A673 (cell line): ENCODE data around the gene ZBTB20. TPM values are rescaled to one million over a fixed set of nuclear protein-coding genes. Genes with fewer than 3 reads are reported as not detected.
"Not testable (repeated sequence)": the region's sequence is repeated elsewhere in the genome, so short reads cannot be mapped to it uniquely, and the experiment has no call there.

Experiments
- BruUV-seq: library from RNA; stranded (reverse); fragments of 400-500 nt; replicated peaks from 2 replicates; lab custom pipeline; 2021; lab: Mats Ljungman, UMichigan
- CTCF ChIA-PET: fragments of 300-600 bp; sonication (Branson Sonifier 250); formaldehyde crosslinking; loops from one replicate; lab custom pipeline; 2022; ENCODE audit warnings: antibody characterized with exemption; lab: Charles Lee
- POLR2A ChIA-PET: fragments of 300-600 bp; sonication (Branson Sonifier 250); formaldehyde crosslinking; loops from one replicate; lab custom pipeline; 2022; ENCODE audit warnings: antibody characterized with exemption; ENCODE audit not compliant: low non-redundant PET; lab: Charles Lee
- DNase-seq: peaks from one replicate; pipeline ENCODE4 v3.0.0-alpha.2; 2015; ENCODE audit warnings: low spot score
- H3K27ac ChIP-seq: fragments of 200-600 bp; sonication (generic); 2 replicates; pipeline ENCODE4 v1.5.1; 2016; ENCODE audit warnings: mixed run types, low read depth, mild to moderate bottlenecking, mixed read lengths, antibody characterized with exemption, low read length; ENCODE audit not compliant: poor library complexity, severe bottlenecking
- H3K27me3 ChIP-seq: fragments of 200-600 bp; sonication (generic); replicated peaks from 2 replicates; pipeline ENCODE4 v1.6.1; 2017; ENCODE audit warnings: mixed run types, low read depth, mild to moderate bottlenecking, mixed read lengths, antibody characterized with exemption, low read length; ENCODE audit not compliant: insufficient read depth, poor library complexity
- H3K36me3 ChIP-seq: fragments of 200-600 bp; sonication (generic); 2 replicates; pipeline ENCODE4 v1.6.1; 2016; ENCODE audit warnings: mixed run types, mild to moderate bottlenecking, mixed read lengths, antibody characterized with exemption, low read length; ENCODE audit not compliant: insufficient read depth, poor library complexity, severe bottlenecking
- H3K4me1 ChIP-seq: fragments of 200-600 bp; sonication (generic); 2 replicates; pipeline ENCODE4 v1.6.1; 2017; ENCODE audit warnings: mixed run types, mild to moderate bottlenecking, mixed read lengths, antibody characterized with exemption, low read length; ENCODE audit not compliant: insufficient read depth, poor library complexity, severe bottlenecking
- H3K4me3 ChIP-seq: fragments of 200-600 bp; sonication (generic); 2 replicates; pipeline ENCODE4 v1.5.1; 2016; ENCODE audit warnings: low read depth, mixed run types, mild to moderate bottlenecking, mixed read lengths, low read length; ENCODE audit not compliant: poor library complexity, severe bottlenecking
- H3K9me3 ChIP-seq: fragments of 200-600 bp; sonication (generic); 2 replicates; pipeline ENCODE4 v1.6.1; 2016; ENCODE audit warnings: mixed run types, low read depth, mild to moderate bottlenecking, mixed read lengths, antibody characterized with exemption, low read length; ENCODE audit not compliant: poor library complexity, severe bottlenecking
- EZH2 ChIP-seq: fragments of 200-600 bp; sonication (generic); IDR thresholded peaks from 2 replicates; pipeline ENCODE4 v1.6.1; 2017; ENCODE audit warnings: borderline replicate concordance, low read depth, mild to moderate bottlenecking, mixed read lengths, antibody characterized with exemption, low read length; ENCODE audit not compliant: poor library complexity, severe bottlenecking
- intact Hi-C: fragments of 100-400 bp; cut with micrococcal nuclease; formaldehyde crosslinking; loops from one replicate; pipeline ENCODE4 v1.10.0; 2022; ENCODE audit not compliant: unreplicated experiment
- total RNA-seq: library from RNA; stranded (reverse); gene quantifications from 2 replicates; pipeline ENCODE4 v1.2.3, GENCODE V29; 2021
- TF ChIP-seq, protein P1 (sequence below): fragments of 300-800, 200-600 bp; sonication (generic); conservative IDR thresholded peaks from 2 replicates; pipeline ENCODE4 v1.5.1; 2017; ENCODE audit warnings: low read depth, mild to moderate bottlenecking, antibody characterized with exemption, low read length, moderate library complexity, mixed read lengths

Gene ZBTB20
- total RNA-seq, 1 experiment from 2014 or later, result 13.5 TPM

DNA sequence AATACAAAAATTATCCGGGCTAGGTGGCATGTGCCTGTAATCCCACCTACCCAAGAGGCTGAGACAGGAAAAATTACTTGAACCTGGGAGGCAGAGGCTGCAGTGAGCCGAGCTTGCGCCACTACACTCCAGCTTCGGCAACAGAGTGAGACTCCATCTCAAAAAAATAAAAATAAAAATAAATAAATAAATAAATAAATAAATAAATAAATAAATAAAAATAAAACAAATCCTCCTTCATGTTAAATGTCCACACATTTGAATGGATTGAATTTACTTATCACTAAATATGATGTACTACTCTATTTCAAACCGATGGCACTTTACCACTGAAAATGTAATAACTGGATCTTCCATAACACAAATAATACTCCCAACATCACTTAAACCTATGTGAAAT, 36.3 kb downstream of the ZBTB20 start:
- no peak overlapping the region for H3K4me3 ChIP-seq
- TF ChIP-seq EZH2, result no peak
- TF ChIP-seq, protein P1, sequence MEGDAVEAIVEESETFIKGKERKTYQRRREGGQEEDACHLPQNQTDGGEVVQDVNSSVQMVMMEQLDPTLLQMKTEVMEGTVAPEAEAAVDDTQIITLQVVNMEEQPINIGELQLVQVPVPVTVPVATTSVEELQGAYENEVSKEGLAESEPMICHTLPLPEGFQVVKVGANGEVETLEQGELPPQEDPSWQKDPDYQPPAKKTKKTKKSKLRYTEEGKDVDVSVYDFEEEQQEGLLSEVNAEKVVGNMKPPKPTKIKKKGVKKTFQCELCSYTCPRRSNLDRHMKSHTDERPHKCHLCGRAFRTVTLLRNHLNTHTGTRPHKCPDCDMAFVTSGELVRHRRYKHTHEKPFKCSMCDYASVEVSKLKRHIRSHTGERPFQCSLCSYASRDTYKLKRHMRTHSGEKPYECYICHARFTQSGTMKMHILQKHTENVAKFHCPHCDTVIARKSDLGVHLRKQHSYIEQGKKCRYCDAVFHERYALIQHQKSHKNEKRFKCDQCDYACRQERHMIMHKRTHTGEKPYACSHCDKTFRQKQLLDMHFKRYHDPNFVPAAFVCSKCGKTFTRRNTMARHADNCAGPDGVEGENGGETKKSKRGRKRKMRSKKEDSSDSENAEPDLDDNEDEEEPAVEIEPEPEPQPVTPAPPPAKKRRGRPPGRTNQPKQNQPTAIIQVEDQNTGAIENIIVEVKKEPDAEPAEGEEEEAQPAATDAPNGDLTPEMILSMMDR, result no peak
- H3K36me3 ChIP-seq, result no peaks in the 10 kb centered on the region
- ChIA-PET POLR2A (no interaction called here), CTCF (no interaction called here)
- no peaks in the 10 kb centered on the region for H3K9me3 ChIP-seq
- DNase-seq, result no peak
- intact Hi-C loops, result no loop called here
- H3K4me1 ChIP-seq, result no peaks in the 10 kb centered on the region
- H3K27ac ChIP-seq, result no peak overlapping the region
- H3K27me3 ChIP-seq, result no peaks in the 10 kb centered on the region
- no TSS peak for BruUV-seq

DNA sequence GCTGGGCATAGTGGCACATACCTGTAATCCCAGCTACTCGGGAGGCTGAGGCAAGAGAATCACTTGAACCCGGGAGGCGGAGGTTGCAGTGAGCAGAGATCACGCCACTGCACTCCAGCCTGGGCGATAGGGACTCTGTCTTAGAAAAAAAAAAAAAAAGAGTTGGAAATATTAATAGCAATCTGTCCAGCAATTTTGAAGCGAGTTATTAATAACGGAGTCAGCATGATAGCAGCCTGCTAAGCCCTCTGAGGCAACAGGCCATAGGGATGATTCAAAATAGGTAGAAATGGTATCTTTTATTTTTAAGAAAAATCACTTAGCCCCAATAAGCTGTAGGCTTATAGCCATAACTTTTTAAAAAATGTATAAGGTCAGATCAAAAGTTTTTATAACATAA, 37.0 kb downstream of the ZBTB20 start:
- DNase-seq, CTCF ChIA-PET, intact Hi-C loops, H3K36me3 ChIP-seq, H3K4me1 ChIP-seq, BruUV-seq, H3K9me3 ChIP-seq, H3K27ac ChIP-seq, H3K27me3 ChIP-seq, POLR2A ChIA-PET, H3K4me3 ChIP-seq: not testable (repeated sequence)

DNA sequence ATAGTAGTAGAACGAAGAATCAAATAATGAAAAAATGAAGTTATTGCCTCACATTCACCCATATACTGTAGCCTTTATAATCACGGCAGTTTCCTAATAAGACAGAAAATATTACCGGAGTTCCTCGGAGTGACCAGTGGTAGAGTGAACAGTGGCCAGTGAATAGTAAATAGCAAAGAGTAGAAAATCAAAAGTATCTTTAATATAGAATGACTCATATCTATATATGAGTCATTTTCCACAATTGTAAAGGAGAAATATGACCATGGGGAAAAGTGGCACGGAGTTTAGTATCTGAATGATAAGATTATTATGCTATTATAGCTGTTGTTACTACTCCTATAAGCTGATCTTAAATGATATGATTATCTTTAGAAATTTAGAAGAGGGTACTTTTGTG, 38.5 kb downstream of the ZBTB20 start:
- BruUV-seq, result no TSS peak

DNA sequence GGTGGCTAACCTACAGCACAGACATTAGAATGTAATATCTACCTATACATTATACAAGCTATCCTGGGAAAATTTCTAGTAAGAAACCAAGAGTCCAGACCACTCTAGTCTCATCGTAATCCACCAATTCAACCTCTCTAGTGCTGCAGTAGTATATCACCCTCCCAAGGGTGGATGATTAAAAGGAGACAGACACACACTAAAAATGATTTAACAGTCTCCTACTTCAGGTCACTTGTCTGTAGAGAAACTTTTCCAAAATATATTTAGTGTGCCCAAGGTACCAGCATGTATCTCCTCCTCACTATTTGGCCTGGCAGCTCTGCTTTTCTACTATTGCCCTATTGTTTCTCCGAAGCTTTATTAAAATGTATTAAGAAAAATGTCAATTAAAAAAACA, 45.0 kb downstream of the ZBTB20 start:
- no peaks in the 10 kb centered on the region for H3K27me3 ChIP-seq
- no peak overlapping the region for H3K4me3 ChIP-seq
- BruUV-seq, result no TSS peak
- DNase-seq, result no peak
- no peaks in the 10 kb centered on the region for H3K9me3 ChIP-seq
- peaks cover 16% of the 10 kb centered on the region for H3K4me1 ChIP-seq
- intact Hi-C loops, result no loop called here
- ChIA-PET CTCF (no interaction called here), POLR2A (no interaction called here)
- no peaks in the 10 kb centered on the region for H3K36me3 ChIP-seq
- no peak overlapping the region for H3K27ac ChIP-seq
- TF ChIP-seq, protein P1, result no peak
- TF ChIP-seq EZH2, result no peak

More for the DNA sequence above, 38.5 kb downstream of the ZBTB20 start:
- Histone ChIP-seq H3K27ac (no peak overlapping the region), H3K9me3 (no peaks in the 10 kb centered on the region), H3K27me3 (no peaks in the 10 kb centered on the region), H3K4me3 (no peak overlapping the region), H3K36me3 (no peaks in the 10 kb centered on the region), H3K4me1 (no peaks in the 10 kb centered on the region)
- CTCF ChIA-PET, result no interaction called here
- POLR2A ChIA-PET, result interaction anchor here (0.7 kb wide), 1 partner anchor 953 kb away, joined by 4 read pairs; no protein-coding TSS in a partner anchor
- TF ChIP-seq EZH2, result no peak
- TF ChIP-seq, protein P1, result no peak
- DNase-seq, result no peak
- intact Hi-C loops, result no loop called here
